Measurements from ENCODE around the gene ZCCHC10. TPM values are rescaled to one million over a fixed set of nuclear protein-coding genes. Genes with fewer than 3 reads are reported as not detected.

Gene ZCCHC10
- total and polyA plus RNA-seq, 9 of the 15 experiments (the other 6 are each of a cell fraction or from before 2014, with no cell fraction given), result 11.9 to 146 (median 51.8) TPM

DNA sequence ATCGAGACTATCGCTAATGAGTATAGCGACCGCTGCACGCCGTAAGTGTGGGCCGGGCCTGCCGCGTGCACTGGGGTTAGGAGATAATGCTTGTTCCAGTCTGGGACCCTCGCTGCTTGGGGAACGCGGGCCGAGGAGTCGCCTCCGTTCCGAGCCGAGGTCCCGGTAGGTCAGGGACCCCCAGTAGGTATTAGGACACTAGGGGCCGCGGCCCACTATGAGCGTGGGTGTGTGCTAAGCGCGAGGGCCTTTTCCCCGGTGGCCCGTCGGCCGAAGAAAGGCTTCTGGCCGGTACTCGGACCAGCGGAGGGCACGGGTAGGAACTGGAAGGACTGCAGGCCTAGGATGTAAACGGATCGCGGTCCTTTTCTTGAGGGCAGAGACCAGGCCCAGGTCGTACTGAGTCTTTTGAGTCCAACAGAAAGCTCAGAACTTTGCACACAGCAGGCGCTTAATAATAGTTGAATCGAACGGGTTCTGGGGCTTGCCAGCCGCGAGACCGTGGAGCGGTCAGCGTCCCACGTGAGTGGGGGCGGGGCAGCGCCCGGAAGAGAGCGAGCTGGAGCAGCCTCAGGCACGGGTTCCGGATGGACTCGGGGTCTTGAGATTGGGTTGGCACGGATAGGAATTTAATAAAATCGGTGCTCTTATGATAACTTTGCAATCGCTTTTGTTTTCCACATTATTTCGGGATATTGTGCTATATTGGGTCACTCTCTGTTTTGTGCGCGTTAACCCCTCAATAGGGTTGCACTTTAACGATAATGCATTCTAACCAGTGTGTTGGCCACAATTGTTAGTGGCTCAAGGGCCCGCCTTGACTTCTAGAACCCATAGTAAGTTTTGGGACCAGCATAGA is 26.2 kb upstream of the ZCCHC10 start (continued):
- TF ChIP-seq ZHX1 (conservative IDR thresholded peaks at IDR 0.05; ENCODE audit: low read length) (no peak), ZNF561 (CRISPR knock-in tag; conservative IDR thresholded peaks at IDR 0.05) (no peak), ZNF644 (tag; IDR thresholded peaks at IDR 0.05; ENCODE audit: low read depth) (no peak), BMI1 (IDR thresholded peaks at IDR 0.05; ENCODE audit: low read length) (no peak), ELF4 (CRISPR knock-in tag; IDR thresholded peaks at IDR 0.05) (0 out of 2 replicates have a peak, but pooled peaks have one; percentile 38), CREBBP (IDR thresholded peaks at IDR 0.05; ENCODE audit: low read depth, low read length) (no peak), IRF1 (CRISPR knock-in tag; IDR thresholded peaks at IDR 0.05; ENCODE audit: borderline replicate concordance) (no peak), CTCF (IDR thresholded peaks at IDR 0.05 in 2 of 3, conservative IDR thresholded peaks at IDR 0.05 in 1 of 3; ENCODE audit: insufficient read depth in 2 of 3, low read depth in 1 of 3, low read length in 3 of 3) (no peak), STAG1 (CRISPR knock-in tag; IDR thresholded peaks at IDR 0.05; ENCODE audit: borderline replicate concordance) (no peak)
- TF ChIP-seq, protein P1, sequence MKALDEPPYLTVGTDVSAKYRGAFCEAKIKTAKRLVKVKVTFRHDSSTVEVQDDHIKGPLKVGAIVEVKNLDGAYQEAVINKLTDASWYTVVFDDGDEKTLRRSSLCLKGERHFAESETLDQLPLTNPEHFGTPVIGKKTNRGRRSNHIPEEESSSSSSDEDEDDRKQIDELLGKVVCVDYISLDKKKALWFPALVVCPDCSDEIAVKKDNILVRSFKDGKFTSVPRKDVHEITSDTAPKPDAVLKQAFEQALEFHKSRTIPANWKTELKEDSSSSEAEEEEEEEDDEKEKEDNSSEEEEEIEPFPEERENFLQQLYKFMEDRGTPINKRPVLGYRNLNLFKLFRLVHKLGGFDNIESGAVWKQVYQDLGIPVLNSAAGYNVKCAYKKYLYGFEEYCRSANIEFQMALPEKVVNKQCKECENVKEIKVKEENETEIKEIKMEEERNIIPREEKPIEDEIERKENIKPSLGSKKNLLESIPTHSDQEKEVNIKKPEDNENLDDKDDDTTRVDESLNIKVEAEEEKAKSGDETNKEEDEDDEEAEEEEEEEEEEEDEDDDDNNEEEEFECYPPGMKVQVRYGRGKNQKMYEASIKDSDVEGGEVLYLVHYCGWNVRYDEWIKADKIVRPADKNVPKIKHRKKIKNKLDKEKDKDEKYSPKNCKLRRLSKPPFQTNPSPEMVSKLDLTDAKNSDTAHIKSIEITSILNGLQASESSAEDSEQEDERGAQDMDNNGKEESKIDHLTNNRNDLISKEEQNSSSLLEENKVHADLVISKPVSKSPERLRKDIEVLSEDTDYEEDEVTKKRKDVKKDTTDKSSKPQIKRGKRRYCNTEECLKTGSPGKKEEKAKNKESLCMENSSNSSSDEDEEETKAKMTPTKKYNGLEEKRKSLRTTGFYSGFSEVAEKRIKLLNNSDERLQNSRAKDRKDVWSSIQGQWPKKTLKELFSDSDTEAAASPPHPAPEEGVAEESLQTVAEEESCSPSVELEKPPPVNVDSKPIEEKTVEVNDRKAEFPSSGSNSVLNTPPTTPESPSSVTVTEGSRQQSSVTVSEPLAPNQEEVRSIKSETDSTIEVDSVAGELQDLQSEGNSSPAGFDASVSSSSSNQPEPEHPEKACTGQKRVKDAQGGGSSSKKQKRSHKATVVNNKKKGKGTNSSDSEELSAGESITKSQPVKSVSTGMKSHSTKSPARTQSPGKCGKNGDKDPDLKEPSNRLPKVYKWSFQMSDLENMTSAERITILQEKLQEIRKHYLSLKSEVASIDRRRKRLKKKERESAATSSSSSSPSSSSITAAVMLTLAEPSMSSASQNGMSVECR (CRISPR knock-in tag; IDR thresholded peaks at IDR 0.05), result peak; percentile 54; the same call in 1 of the 2 replicates
- TF ChIP-seq, protein P2, sequence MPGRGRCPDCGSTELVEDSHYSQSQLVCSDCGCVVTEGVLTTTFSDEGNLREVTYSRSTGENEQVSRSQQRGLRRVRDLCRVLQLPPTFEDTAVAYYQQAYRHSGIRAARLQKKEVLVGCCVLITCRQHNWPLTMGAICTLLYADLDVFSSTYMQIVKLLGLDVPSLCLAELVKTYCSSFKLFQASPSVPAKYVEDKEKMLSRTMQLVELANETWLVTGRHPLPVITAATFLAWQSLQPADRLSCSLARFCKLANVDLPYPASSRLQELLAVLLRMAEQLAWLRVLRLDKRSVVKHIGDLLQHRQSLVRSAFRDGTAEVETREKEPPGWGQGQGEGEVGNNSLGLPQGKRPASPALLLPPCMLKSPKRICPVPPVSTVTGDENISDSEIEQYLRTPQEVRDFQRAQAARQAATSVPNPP (IDR thresholded peaks at IDR 0.05; ENCODE audit: borderline replicate concordance, insufficient read depth, insufficient read length), result no peak
